Activated CD8-positive, alpha-beta T cell treated with anti-CD3 and anti-CD28 coated beads for 36 hours (primary cell): ENCODE data around the gene DUSP5. TPM values are rescaled to one million over a fixed set of nuclear protein-coding genes. Genes with fewer than 3 reads are reported as not detected.

Source experiments
- ATAC-seq: fragments of 200-7000 bp; cut with Tn5 transposase; one replicate; pipeline ENCODE4 v1.10.0; 2021; ENCODE audit warnings: mild to moderate bottlenecking, moderate library complexity
- CTCF ChIA-PET: fragments of 350-600 bp; sonication (Branson Sonifier 250); formaldehyde crosslinking; loops from one replicate; lab custom pipeline; 2021; ENCODE audit warnings: antibody characterized with exemption; lab: Charles Lee
- POLR2A ChIA-PET: fragments of 350-600 bp; sonication (Branson Sonifier 250); formaldehyde crosslinking; loops from one replicate; lab custom pipeline; 2021; ENCODE audit warnings: antibody characterized with exemption; lab: Charles Lee
- DNase-seq: peaks from one replicate; pipeline ENCODE4 v3.0.0-alpha.2; 2020
- H3K27ac Mint-ChIP-seq: one replicate; pipeline ENCODE4 v1.8.0; 2021; ENCODE audit warnings: mild to moderate bottlenecking, mixed read lengths
- H3K27me3 Mint-ChIP-seq: one replicate; pipeline ENCODE4 v1.8.0; 2021; ENCODE audit warnings: mixed read lengths
- H3K36me3 Mint-ChIP-seq: one replicate; pipeline ENCODE4 v1.8.0; 2021; ENCODE audit warnings: low read depth, mixed read lengths
- H3K4me1 Mint-ChIP-seq: one replicate; pipeline ENCODE4 v1.8.0; 2021; ENCODE audit warnings: low read depth, mixed read lengths
- H3K4me3 Mint-ChIP-seq: one replicate; pipeline ENCODE4 v1.8.0; 2021; ENCODE audit warnings: mild to moderate bottlenecking, moderate library complexity, mixed read lengths
- H3K9me3 Mint-ChIP-seq: one replicate; pipeline ENCODE4 v1.8.0; 2021; ENCODE audit warnings: mixed read lengths
- CTCF ChIP-seq: fragments of 200-600 bp; IDR thresholded peaks from one replicate; pipeline ENCODE4 v1.8.0; 2022; ENCODE audit warnings: antibody characterized with exemption, mild to moderate bottlenecking
- intact Hi-C: fragments of 100-400 bp; cut with micrococcal nuclease; formaldehyde crosslinking; loops from one replicate; pipeline ENCODE4 v1.10.0; 2022
- total RNA-seq, 2 experiments: library from RNA; stranded (reverse); gene quantifications; one replicate each; pipeline ENCODE4 v1.2.3, GENCODE V29; 2021

Gene DUSP5
- total RNA-seq, 2 experiments from 2014 or later: 49.4 to 50.8 TPM

DNA sequence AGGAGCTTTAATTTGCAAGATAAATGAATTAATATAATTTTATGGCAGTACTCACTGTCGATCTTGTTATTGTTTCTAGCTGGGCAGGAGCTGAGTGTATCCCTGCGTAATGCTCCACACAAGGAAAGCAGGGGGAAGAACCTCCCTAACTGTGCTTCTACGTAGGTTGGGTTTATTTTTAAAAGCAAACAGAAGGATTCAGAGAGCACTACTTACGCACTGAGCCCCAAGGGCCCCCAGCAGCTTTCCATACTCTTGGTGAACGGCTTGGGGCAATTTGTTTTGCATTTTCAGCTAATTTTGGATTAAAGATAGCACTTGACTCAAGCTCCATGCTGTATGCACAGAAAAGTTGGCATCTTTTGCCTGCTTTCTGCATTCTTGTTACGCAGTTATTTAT is 9.6 kb downstream of the DUSP5 start:
- Mint-ChIP-seq H3K9me3 (no peaks in the 10 kb centered on the region), H3K4me1 (peaks cover 94% of the 10 kb centered on the region), H3K36me3 (peaks cover 97% of the 10 kb centered on the region), H3K27me3 (no peaks in the 10 kb centered on the region), H3K4me3 (no peak overlapping the region), H3K27ac (no peak overlapping the region)
- ATAC-seq (no peak), DNase-seq (no peak)
- intact Hi-C loops: no loop called here
- ChIA-PET POLR2A (interaction anchor here (0.9 to 2.0 kb wide), 6 partner anchors 8 to 211 kb away, joined by 3 to 5 read pairs (median 3); no protein-coding TSS in a partner anchor), CTCF (interaction anchor here (0.6 to 6.1 kb wide), 6 partner anchors 12 to 171 kb away, joined by 3 to 55 read pairs (median 4); no protein-coding TSS in a partner anchor)
- no peak for TF ChIP-seq CTCF

GRCh38 chr10:110508159-110508788 is 10.6 kb downstream of the DUSP5 start:
- DNase-seq: no peak
- H3K4me3 Mint-ChIP-seq: no peak overlapping the region
- peaks cover 94% of the 10 kb centered on the region for H3K4me1 Mint-ChIP-seq
- peak overlapping the region; percentile 44 for H3K27ac Mint-ChIP-seq
- H3K27me3 Mint-ChIP-seq: no peaks in the 10 kb centered on the region
- POLR2A ChIA-PET: interaction anchor here (1.0 kb wide), 1 partner anchor 13 kb away, joined by 3 read pairs; no protein-coding TSS in a partner anchor
- H3K36me3 Mint-ChIP-seq: peaks cover 97% of the 10 kb centered on the region
- CTCF ChIA-PET: interaction anchor here (0.9 to 2.0 kb wide), 4 partner anchors 33 to 51 kb away, joined by 3 to 6 read pairs (median 4); no protein-coding TSS in a partner anchor
- intact Hi-C loops: no loop called here
- no peak for TF ChIP-seq CTCF
- H3K9me3 Mint-ChIP-seq: no peaks in the 10 kb centered on the region
- no peak for ATAC-seq

DNA sequence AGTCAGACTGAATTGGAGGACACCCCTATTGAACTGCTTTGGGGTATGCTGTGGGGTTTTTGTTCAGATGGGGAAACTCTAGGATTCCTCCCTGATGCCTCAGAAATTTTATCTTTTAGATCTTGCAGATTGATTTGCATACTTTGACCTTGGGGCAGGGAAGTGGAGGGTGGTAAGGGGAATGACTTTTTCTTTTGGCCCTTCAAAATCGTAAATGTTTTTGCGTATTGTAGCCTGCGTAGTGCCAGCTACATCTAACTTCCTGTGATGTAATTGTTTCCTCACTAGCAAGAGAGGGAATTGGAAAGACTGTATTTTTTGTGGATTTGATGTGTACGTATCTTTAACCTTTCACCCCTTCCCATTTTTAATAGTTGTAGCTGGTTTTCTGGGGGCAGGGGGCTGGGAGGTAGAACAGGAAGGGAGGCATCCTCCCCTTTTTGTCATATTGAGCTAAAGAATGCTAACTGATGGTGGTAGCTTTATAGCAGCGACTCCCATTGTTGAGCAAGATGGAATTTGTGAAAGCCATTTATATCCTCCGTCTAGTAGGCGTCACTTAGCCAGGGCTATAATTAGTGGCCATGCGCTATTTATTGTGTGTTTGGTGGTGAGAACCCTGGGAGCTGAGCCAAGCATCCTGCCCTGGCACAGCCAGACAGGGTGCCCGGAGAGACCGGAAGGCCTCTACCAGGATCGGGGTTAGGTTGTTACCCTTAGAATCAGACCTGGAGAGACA is 11.3 kb downstream of the DUSP5 start:
- Mint-ChIP-seq H3K9me3 (no peaks in the 10 kb centered on the region), H3K4me1 (peaks cover 90% of the 10 kb centered on the region), H3K36me3 (peaks cover 97% of the 10 kb centered on the region), H3K4me3 (no peak overlapping the region), H3K27me3 (no peaks in the 10 kb centered on the region), H3K27ac (peak overlapping the region; percentile 44)
- no peak for ATAC-seq
- POLR2A ChIA-PET: interaction anchor here (1.1 kb wide), 1 partner anchor 12 kb away, joined by 9 read pairs; the partner anchor contains the start of gene DUSP5
- TF ChIP-seq CTCF: no peak
- CTCF ChIA-PET: interaction anchor here (0.9 to 2.0 kb wide), 3 partner anchors 32 to 38 kb away, joined by 3 to 6 read pairs (median 5); no protein-coding TSS in a partner anchor
- no peak for DNase-seq
- intact Hi-C loops: no loop called here

DNA sequence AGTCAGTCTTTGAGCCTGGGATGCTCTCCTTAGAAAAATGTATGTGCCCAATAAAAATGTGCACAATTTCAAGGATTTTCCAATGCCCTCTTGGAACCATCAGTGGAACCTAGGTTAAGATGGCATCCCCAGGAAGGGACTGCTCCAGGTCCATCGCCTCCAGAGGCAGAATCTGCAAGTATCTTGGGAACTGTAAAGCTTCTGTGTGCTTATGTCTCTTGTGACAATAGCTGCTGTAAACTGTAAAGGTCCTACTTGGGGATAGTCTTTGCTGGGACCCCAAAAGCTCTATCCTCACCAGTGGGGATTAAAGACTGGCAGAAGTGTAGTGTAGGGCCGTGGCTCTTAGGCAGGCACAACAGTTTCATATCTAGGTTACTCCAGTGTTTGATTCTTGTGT is 11.9 kb downstream of the DUSP5 start:
- POLR2A ChIA-PET: interaction anchor here (1.0 to 1.1 kb wide), 2 partner anchors 12 to 89 kb away, joined by 3 to 9 read pairs; partner anchors contain the start of gene DUSP5

More for the DNA sequence above, 11.9 kb downstream of the DUSP5 start:
- intact Hi-C loops: no loop called here
- no peaks in the 10 kb centered on the region for H3K27me3 Mint-ChIP-seq
- no peak overlapping the region for H3K27ac Mint-ChIP-seq
- H3K9me3 Mint-ChIP-seq: no peaks in the 10 kb centered on the region
- peaks cover 85% of the 10 kb centered on the region for H3K4me1 Mint-ChIP-seq
- H3K36me3 Mint-ChIP-seq: peaks cover 95% of the 10 kb centered on the region
- CTCF ChIA-PET: interaction anchor here (1.2 to 2.0 kb wide), 3 partner anchors 11 to 37 kb away, joined by 4 to 6 read pairs (median 5); no protein-coding TSS in a partner anchor
- no peak overlapping the region for H3K4me3 Mint-ChIP-seq
- ATAC-seq (no peak), DNase-seq (no peak)
- no peak for TF ChIP-seq CTCF
